ENCODE data around the gene ZBTB44. TPM values are rescaled to one million over a fixed set of nuclear protein-coding genes. Genes with fewer than 3 reads are reported as not detected.
A peak's percentile ranks its signal among the peaks of the same experiment; 100 is the strongest.
"Not testable (repeated sequence)": the region's sequence is repeated elsewhere in the genome, so short reads cannot be mapped to it uniquely, and the experiment has no call there.

ZBTB44 gene
- total and polyA plus RNA-seq, 2 experiments from 2014 or later: 7.1 to 36.1 TPM

DNA sequence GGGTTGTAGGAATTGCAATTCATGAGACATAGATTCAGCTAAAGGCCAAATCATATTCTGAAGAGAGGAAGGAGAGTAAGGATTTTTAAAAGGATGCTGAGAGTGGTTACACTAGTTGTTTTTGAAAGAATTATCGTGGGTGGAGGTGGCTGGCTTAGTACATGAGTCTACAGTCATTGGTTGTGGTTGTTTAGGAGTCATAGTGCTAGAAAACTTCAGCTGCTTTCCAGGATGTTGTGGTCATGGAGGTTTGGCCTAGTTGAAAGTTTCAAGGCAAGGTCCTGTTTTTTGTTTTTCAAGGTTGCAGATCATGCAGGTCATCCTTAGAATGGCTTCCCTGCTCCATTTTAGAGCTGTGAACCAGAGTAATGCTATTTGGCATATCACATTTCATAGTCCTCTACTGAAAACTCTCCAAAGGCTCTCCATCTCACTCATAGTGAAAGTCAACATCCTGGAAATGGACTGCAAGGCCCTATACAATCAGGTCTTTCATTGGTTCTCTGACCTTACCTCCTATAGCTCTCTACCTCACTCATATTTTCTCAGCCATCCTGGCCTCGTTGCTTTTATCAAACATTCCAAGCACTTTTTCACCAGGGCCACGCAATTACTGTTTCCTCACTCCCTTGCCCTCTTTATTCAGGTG, 26.1 kb upstream of the ZBTB44 start:
- TF ChIP-seq, protein P1, sequence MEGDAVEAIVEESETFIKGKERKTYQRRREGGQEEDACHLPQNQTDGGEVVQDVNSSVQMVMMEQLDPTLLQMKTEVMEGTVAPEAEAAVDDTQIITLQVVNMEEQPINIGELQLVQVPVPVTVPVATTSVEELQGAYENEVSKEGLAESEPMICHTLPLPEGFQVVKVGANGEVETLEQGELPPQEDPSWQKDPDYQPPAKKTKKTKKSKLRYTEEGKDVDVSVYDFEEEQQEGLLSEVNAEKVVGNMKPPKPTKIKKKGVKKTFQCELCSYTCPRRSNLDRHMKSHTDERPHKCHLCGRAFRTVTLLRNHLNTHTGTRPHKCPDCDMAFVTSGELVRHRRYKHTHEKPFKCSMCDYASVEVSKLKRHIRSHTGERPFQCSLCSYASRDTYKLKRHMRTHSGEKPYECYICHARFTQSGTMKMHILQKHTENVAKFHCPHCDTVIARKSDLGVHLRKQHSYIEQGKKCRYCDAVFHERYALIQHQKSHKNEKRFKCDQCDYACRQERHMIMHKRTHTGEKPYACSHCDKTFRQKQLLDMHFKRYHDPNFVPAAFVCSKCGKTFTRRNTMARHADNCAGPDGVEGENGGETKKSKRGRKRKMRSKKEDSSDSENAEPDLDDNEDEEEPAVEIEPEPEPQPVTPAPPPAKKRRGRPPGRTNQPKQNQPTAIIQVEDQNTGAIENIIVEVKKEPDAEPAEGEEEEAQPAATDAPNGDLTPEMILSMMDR (IDR thresholded peaks at IDR 0.05; ENCODE audit: low read depth, low read length): no peak
- H3K9me3 ChIP-seq (ENCODE audit: low read depth): no peaks in the 10 kb centered on the region

DNA sequence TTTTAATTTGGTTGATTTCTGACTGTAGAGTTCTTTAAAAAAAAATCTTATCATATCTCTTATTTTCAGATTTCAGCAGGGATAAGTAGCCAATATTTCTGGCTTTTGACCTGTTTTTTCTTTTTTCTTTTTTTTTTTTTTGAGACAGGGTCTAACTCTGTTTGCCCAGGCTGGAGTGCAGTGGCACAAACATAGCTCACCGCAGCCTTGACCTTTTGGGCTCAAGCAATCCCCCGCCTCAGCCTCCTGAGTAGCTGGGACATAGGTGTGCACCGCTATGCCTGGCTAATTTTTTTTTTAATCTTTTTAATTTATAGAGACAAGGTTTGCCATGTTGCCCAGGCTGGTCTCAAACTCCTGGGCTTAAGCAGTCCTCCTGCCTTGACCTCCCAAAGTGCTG, 23.9 kb upstream of the ZBTB44 start:
- Histone ChIP-seq H3K4me3 (no peak overlapping the region), H3K36me3 (no peaks in the 10 kb centered on the region), H3K27me3 (no peaks in the 10 kb centered on the region), H3K9me3 (ENCODE audit: low read depth) (no peaks in the 10 kb centered on the region), H3K4me1 (ENCODE audit: low read depth) (no peaks in the 10 kb centered on the region), H3K27ac (no peak overlapping the region)
- TF ChIP-seq, protein P1 (IDR thresholded peaks at IDR 0.05; ENCODE audit: low read depth, low read length): no peak
- no peak for DNase-seq (ENCODE audit: low read depth in 1 of 2, low spot score in 1 of 2)

More for the DNA sequence above, 26.1 kb upstream of the ZBTB44 start:
- Histone ChIP-seq H3K4me3 (no peak overlapping the region), H3K27me3 (no peaks in the 10 kb centered on the region), H3K27ac (no peak overlapping the region), H3K36me3 (no peaks in the 10 kb centered on the region), H3K4me1 (ENCODE audit: low read depth) (no peaks in the 10 kb centered on the region)
- DNase-seq (ENCODE audit: low read depth in 1 of 2, low spot score in 1 of 2): no peak

DNA sequence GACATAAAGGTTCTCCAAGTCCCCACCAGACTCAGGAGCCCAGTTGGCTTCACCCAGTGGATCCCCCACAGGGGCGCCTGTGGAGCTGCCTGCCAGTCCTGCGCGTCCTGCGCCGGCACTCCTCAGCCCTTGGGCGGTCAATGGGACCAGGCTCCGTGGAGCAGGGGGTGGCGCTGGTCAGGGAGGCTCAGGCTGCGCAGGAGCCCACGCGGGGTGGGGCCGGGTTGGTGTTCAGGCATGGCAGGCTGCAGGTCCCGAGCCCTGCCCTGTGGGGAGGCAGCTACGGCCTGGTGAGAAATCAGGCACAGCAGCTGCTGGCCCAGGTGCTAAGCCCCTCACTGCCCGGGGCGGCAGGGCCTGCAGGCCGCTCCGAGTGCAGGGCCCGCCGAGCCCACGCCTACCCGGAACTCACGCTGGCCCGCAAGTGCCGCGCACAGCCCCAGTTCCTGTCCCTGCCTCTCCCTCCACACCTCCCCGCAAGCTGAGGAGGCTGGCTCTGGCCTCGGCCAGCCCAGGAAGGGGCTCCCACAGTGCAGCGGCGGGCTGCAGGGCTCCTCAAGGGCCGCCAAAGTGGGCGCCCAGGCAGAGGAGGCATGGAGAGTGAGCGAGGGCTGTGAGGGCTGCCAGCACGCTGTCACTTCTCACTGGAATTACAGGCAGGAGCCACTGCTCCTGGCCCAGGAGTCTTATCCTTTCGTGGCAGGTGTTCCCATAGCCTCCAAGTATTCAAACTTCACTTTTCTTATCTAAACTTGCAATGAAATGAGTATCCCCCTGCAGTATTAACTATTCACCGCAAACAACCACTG, 22.8 kb upstream of the ZBTB44 start:
- no peak for DNase-seq (ENCODE audit: low read depth in 1 of 2, low spot score in 1 of 2)
- H3K36me3 ChIP-seq: no peaks in the 10 kb centered on the region
- H3K9me3 ChIP-seq (ENCODE audit: low read depth): no peaks in the 10 kb centered on the region
- no peak overlapping the region for H3K27ac ChIP-seq
- no peak overlapping the region for H3K4me3 ChIP-seq
- no peaks in the 10 kb centered on the region for H3K27me3 ChIP-seq
- TF ChIP-seq, protein P1 (IDR thresholded peaks at IDR 0.05; ENCODE audit: low read depth, low read length): no peak
- no peaks in the 10 kb centered on the region for H3K4me1 ChIP-seq (ENCODE audit: low read depth)

DNA sequence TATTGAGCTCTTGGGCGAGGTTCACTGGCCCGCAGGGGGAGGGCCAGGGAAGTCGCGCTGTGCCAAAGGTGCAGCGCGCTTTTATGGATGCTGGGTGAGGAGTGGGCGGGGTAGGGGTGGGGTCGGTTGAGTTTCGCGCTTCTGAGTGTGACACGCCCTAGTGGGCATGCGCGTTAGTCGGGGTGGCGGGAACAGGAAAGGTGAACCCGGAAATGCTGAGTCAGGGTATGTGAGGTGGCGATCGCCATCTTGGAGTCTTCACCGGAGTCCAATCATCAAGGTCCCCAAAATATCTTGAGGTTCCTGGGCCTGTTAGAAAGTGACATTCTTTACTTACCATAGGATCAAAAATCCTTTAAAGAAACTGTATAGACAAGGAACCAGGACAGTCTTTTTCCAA, 16.7 kb upstream of the ZBTB44 start:
- H3K4me1 ChIP-seq (ENCODE audit: low read depth): peaks cover 11% of the 10 kb centered on the region
- H3K4me3 ChIP-seq: not testable (repeated sequence)

DNA sequence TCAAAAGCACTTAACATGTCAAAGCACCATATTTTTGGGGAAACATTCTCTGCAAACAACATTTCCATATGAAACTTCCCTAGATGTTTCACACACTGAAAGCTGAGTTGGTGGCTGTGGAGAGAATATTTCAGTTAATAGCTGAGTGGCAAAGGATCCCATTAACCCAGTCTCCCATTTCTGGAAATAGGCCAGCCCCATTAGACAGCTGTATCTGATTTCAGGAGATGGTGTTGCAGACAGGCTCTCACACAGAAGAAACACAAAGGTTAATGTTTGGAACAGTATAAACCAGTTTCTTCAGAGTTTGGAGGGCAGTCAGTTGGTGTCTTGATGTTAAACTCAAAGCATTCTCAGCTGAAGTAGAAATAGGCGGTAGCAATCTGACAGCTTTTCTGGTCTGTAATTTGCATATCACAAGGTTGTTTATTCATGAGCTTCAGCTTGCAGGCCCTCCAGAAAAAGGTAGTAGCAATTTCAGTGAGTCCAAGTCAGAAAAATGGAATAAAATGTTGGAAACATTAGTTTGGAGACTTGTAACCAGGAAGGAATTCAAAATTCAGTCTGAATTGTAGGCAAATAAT, 15.5 kb upstream of the ZBTB44 start:
- Histone ChIP-seq H3K4me1 (ENCODE audit: low read depth) (peaks cover 11% of the 10 kb centered on the region), H3K27me3 (no peaks in the 10 kb centered on the region), H3K9me3 (ENCODE audit: low read depth) (no peaks in the 10 kb centered on the region), H3K27ac (peak overlapping the region; percentile 70), H3K4me3 (no peak overlapping the region), H3K36me3 (no peaks in the 10 kb centered on the region)
- no peak for DNase-seq (ENCODE audit: low read depth in 1 of 2, low spot score in 1 of 2)
- TF ChIP-seq, protein P1 (IDR thresholded peaks at IDR 0.05; ENCODE audit: low read depth, low read length): no peak

More for the DNA sequence above, 16.7 kb upstream of the ZBTB44 start:
- not testable (repeated sequence) for H3K9me3 ChIP-seq (ENCODE audit: low read depth); H3K36me3 ChIP-seq; H3K27ac ChIP-seq; DNase-seq (ENCODE audit: low read depth in 1 of 2, low spot score in 1 of 2); H3K27me3 ChIP-seq

DNA sequence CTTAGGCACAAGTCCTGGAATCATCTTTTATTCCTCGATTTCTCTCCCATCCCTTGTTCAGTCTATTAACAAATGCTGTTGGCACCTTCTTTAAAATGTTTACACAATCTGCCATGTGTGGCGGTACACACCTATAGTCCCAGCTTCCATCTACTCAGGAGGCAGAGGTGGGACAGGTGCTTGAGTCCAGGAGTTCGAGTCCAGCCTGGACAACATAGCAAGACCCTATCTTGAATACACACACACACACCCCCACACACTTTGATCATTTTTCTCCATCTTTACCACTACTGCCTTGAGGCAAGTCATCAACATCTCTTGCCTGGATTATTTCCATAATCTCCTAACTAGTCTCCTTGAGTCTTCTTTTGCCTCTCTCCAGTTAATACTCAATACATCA, 13.7 kb upstream of the ZBTB44 start:
- TF ChIP-seq, protein P1 (IDR thresholded peaks at IDR 0.05; ENCODE audit: low read depth, low read length): no peak
- Histone ChIP-seq H3K9me3 (ENCODE audit: low read depth) (no peaks in the 10 kb centered on the region), H3K27me3 (no peaks in the 10 kb centered on the region), H3K4me1 (ENCODE audit: low read depth) (peaks cover 11% of the 10 kb centered on the region), H3K27ac (no peak overlapping the region), H3K4me3 (no peak overlapping the region), H3K36me3 (no peaks in the 10 kb centered on the region)
- no peak for DNase-seq (ENCODE audit: low read depth in 1 of 2, low spot score in 1 of 2)

Data from cardiac muscle cell (in vitro differentiated cells and primary cell).